ENCODE data around the gene REPIN1.
A peak's percentile ranks its signal among the peaks of the same experiment; 100 is the strongest.

Gene REPIN1

GRCh38 chr7:150360363-150361058 lies 8.1 kb upstream of the REPIN1 start:
- DNase-seq (ENCODE audit: low spot score): no peak

- DNase-seq (ENCODE audit: low spot score): no peak
Observed at GRCh38 chr7:150361402-150361801, 7.2 kb upstream of the REPIN1 start.

GRCh38 chr7:150361807-150362621 lies 6.6 kb upstream of the REPIN1 start:
- no peak for DNase-seq (ENCODE audit: low spot score)

GRCh38 chr7:150363370-150363769 lies 5.3 kb upstream of the REPIN1 start:
- DNase-seq (ENCODE audit: low spot score): no peak

- DNase-seq (ENCODE audit: low spot score): no peak
Observed at GRCh38 chr7:150363872-150364271, 4.8 kb upstream of the REPIN1 start.

- DNase-seq (ENCODE audit: low spot score): no peak
Observed at GRCh38 chr7:150365194-150365593, 3.4 kb upstream of the REPIN1 start.

- DNase-seq (ENCODE audit: low spot score): no peak
Observed at GRCh38 chr7:150365673-150366398, 2.8 kb upstream of the REPIN1 start.

GRCh38 chr7:150367677-150368095 lies 936 bp upstream of the REPIN1 start:
- DNase-seq (ENCODE audit: low spot score): no peak

GRCh38 chr7:150368884-150369747 lies 494 bp downstream of the REPIN1 start:
- peak; percentile 78 for DNase-seq (ENCODE audit: low spot score)

GRCh38 chr7:150369748-150370501 lies 1.3 kb downstream of the REPIN1 start:
- DNase-seq (ENCODE audit: low spot score): no peak

- peak; percentile 66 for DNase-seq (ENCODE audit: low spot score)
Observed at GRCh38 chr7:150370612-150371071, 2.0 kb downstream of the REPIN1 start.

- DNase-seq (ENCODE audit: low spot score): no peak
Observed at GRCh38 chr7:150371131-150371995, 2.7 kb downstream of the REPIN1 start.

- DNase-seq (ENCODE audit: low spot score): no peak
Observed at GRCh38 chr7:150371996-150372270, 3.3 kb downstream of the REPIN1 start.

- DNase-seq (ENCODE audit: low spot score): no peak
Observed at GRCh38 chr7:150372271-150373048, 3.8 kb downstream of the REPIN1 start.

- no peak for DNase-seq (ENCODE audit: low spot score)
Observed at GRCh38 chr7:150373049-150373801, 4.6 kb downstream of the REPIN1 start.

- DNase-seq (ENCODE audit: low spot score): no peak
Observed at GRCh38 chr7:150374026-150374425, 5.4 kb downstream of the REPIN1 start.

- DNase-seq (ENCODE audit: low spot score): no peak
Observed at GRCh38 chr7:150374472-150374871, 5.8 kb downstream of the REPIN1 start.

- DNase-seq (ENCODE audit: low spot score): no peak
Observed at GRCh38 chr7:150375662-150376521, 7.3 kb downstream of the REPIN1 start.

All from AG08395 (cell line).